ENCODE results near the gene TIMM23. TPM values are rescaled to one million over a fixed set of nuclear protein-coding genes. Genes with fewer than 3 reads are reported as not detected.
A peak's percentile ranks its signal among the peaks of the same experiment; 100 is the strongest.
"Not testable (repeated sequence)": the region's sequence is repeated elsewhere in the genome, so short reads cannot be mapped to it uniquely, and the experiment has no call there.

The TIMM23 gene
- 103 and 124 TPM in 2 replicates for total RNA-seq
- 102 TPM for polyA plus RNA-seq (2012)

- DNase-seq (ENCODE audit: low read depth), result peak; percentile 87
Measured at GRCh38 chr10:45972106-45972812, at the start of gene TIMM23. TIMM23 (plus strand) TSS chr10:45972489; CDS start chr10:45972625, 136 bp downstream.

- not testable (repeated sequence) for DNase-seq (ENCODE audit: low read depth)
Measured at GRCh38 chr10:45926790-45927189, 45.5 kb upstream of the TIMM23 start.

GRCh38 chr10:45931305-45931704 lies 41.0 kb upstream of the TIMM23 start:
- not testable (repeated sequence) for DNase-seq (ENCODE audit: low read depth)

- not testable (repeated sequence) for DNase-seq (ENCODE audit: low read depth)
Measured at GRCh38 chr10:45934788-45935187, 37.5 kb upstream of the TIMM23 start.

GRCh38 chr10:45939176-45939697 lies 33.1 kb upstream of the TIMM23 start:
- not testable (repeated sequence) for DNase-seq (ENCODE audit: low read depth)

- not testable (repeated sequence) for DNase-seq (ENCODE audit: low read depth)
Measured at GRCh38 chr10:45941196-45941595, 31.1 kb upstream of the TIMM23 start.

- DNase-seq (ENCODE audit: low read depth), result not testable (repeated sequence)
Measured at GRCh38 chr10:45945476-45945875, 26.8 kb upstream of the TIMM23 start.

GRCh38 chr10:45947363-45947762 lies 24.9 kb upstream of the TIMM23 start:
- DNase-seq (ENCODE audit: low read depth), result not testable (repeated sequence)

GRCh38 chr10:45948801-45949200 lies 23.5 kb upstream of the TIMM23 start:
- DNase-seq (ENCODE audit: low read depth), result not testable (repeated sequence)

- not testable (repeated sequence) for DNase-seq (ENCODE audit: low read depth)
Measured at GRCh38 chr10:45954367-45954766, 17.9 kb upstream of the TIMM23 start.

GRCh38 chr10:45956634-45957033 lies 15.7 kb upstream of the TIMM23 start:
- DNase-seq (ENCODE audit: low read depth), result not testable (repeated sequence)

- not testable (repeated sequence) for DNase-seq (ENCODE audit: low read depth)
Measured at GRCh38 chr10:45957928-45958327, 14.4 kb upstream of the TIMM23 start.

GRCh38 chr10:45962686-45963452 lies 9.4 kb upstream of the TIMM23 start:
- DNase-seq (ENCODE audit: low read depth), result not testable (repeated sequence)

GRCh38 chr10:45971019-45971418 lies 1.3 kb upstream of the TIMM23 start:
- not testable (repeated sequence) for DNase-seq (ENCODE audit: low read depth)

GRCh38 chr10:45971742-45972105 lies 565 bp upstream of the TIMM23 start:
- peak; percentile 10 for DNase-seq (ENCODE audit: low read depth)

- DNase-seq (ENCODE audit: low read depth), result not testable (repeated sequence)
Measured at GRCh38 chr10:45972813-45973169, 502 bp downstream of the TIMM23 start.

GRCh38 chr10:45974041-45974440 lies 1.8 kb downstream of the TIMM23 start:
- not testable (repeated sequence) for DNase-seq (ENCODE audit: low read depth)

GRCh38 chr10:45978554-45978953 lies 6.3 kb downstream of the TIMM23 start:
- DNase-seq (ENCODE audit: low read depth), result not testable (repeated sequence)

GRCh38 chr10:45981367-45981766 lies 9.1 kb downstream of the TIMM23 start:
- not testable (repeated sequence) for DNase-seq (ENCODE audit: low read depth)

GRCh38 chr10:45983538-45984186 lies 11.4 kb downstream of the TIMM23 start:
- peak; percentile 62 for DNase-seq (ENCODE audit: low read depth)

GRCh38 chr10:45984473-45984872 lies 12.2 kb downstream of the TIMM23 start:
- DNase-seq (ENCODE audit: low read depth), result peak; percentile 50

GRCh38 chr10:45985590-45985989 lies 13.3 kb downstream of the TIMM23 start:
- not testable (repeated sequence) for DNase-seq (ENCODE audit: low read depth)

All from myocyte (in vitro differentiated cells).